ENCODE measurements around the gene PPM1M.

GRCh38 chr3:52198643-52199608 lies 46.6 kb upstream of the PPM1M start:
- no peak for TF ChIP-seq CSDC2 (CRISPR knock-in tag; IDR thresholded peaks at IDR 0.05)
- no peak for TF ChIP-seq RARB (CRISPR knock-in tag; IDR thresholded peaks at IDR 0.05)
- TF ChIP-seq ISL1 (CRISPR knock-in tag; IDR thresholded peaks at IDR 0.05): no peak
- no peak for TF ChIP-seq OSR1 (CRISPR knock-in tag; IDR thresholded peaks at IDR 0.05)
- TF ChIP-seq ZFP3 (CRISPR knock-in tag; IDR thresholded peaks at IDR 0.05): no peak
- TF ChIP-seq TCF4 (CRISPR knock-in tag; IDR thresholded peaks at IDR 0.05; ENCODE audit: borderline replicate concordance): no peak
- TF ChIP-seq CREB5 (CRISPR knock-in tag; IDR thresholded peaks at IDR 0.05; ENCODE audit: low read depth): no peak
- no peak for TF ChIP-seq PATZ1 (CRISPR knock-in tag; IDR thresholded peaks at IDR 0.05; ENCODE audit: borderline replicate concordance)
- no peak for TF ChIP-seq ZC3H10 (CRISPR knock-in tag; IDR thresholded peaks at IDR 0.05)
- no peak for TF ChIP-seq GLIS3 (CRISPR knock-in tag; IDR thresholded peaks at IDR 0.05)
- no peak for TF ChIP-seq ZFP30 (CRISPR knock-in tag; IDR thresholded peaks at IDR 0.05)
- no peak for TF ChIP-seq ZNF8 (CRISPR knock-in tag; IDR thresholded peaks at IDR 0.05)
- no peak for TF ChIP-seq ARNTL (CRISPR knock-in tag; IDR thresholded peaks at IDR 0.05; ENCODE audit: borderline replicate concordance, low read depth)
- TF ChIP-seq BACH2 (CRISPR knock-in tag; IDR thresholded peaks at IDR 0.05; ENCODE audit: borderline replicate concordance): no peak

Data from SK-N-SH treated with all-trans-retinoic acid at 6 μM for 48 hours (cell line).